ENCODE results near the gene DNMT1.
"Not testable (repeated sequence)": the region's sequence is repeated elsewhere in the genome, so short reads cannot be mapped to it uniquely, and the experiment has no call there.

The DNMT1 gene

DNA sequence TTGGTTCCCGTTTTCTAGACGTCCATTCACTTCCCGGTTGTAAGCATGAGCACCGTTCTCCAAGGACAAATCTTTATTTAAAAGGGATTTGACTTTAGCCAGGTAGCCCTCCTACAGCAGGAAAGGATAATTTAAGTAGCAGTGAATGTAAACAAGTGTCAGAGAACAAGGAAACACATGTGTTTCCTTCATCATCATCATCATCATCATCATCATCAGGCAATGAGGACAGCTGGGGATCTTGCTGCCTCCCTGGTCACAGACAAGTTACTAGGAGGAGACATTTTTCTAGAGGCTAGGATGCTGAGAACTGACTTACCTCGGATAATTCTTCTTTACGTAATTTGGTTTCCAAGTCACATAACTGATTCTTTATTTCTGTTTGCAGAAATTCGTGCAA is 14.3 kb downstream of the DNMT1 start:
- no peak for ATAC-seq

DNA sequence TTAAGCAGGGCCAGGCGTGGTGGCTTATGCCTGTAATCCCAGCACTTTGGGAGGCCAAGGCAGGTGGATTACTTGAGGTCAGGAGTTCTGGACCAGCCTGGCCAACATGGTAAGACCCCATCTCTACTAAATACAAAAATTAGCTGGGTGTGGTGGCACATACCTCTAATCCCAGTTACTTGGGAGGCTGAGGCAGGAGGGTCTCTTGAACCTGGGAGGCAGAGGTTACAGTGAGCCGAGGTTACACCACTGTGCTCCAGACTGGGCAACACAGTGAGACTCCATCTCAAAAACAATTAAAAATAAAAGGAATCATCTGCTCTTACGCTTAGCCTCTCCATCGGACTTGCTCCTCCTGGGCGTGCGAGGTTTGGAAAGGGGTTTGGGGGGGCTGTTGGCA is 14.7 kb downstream of the DNMT1 start:
- ATAC-seq = not testable (repeated sequence)

More for the DNA sequence above, 14.3 kb downstream of the DNMT1 start:
- TF ChIP-seq, protein P1, sequence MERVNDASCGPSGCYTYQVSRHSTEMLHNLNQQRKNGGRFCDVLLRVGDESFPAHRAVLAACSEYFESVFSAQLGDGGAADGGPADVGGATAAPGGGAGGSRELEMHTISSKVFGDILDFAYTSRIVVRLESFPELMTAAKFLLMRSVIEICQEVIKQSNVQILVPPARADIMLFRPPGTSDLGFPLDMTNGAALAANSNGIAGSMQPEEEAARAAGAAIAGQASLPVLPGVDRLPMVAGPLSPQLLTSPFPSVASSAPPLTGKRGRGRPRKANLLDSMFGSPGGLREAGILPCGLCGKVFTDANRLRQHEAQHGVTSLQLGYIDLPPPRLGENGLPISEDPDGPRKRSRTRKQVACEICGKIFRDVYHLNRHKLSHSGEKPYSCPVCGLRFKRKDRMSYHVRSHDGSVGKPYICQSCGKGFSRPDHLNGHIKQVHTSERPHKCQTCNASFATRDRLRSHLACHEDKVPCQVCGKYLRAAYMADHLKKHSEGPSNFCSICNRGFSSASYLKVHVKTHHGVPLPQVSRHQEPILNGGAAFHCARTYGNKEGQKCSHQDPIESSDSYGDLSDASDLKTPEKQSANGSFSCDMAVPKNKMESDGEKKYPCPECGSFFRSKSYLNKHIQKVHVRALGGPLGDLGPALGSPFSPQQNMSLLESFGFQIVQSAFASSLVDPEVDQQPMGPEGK (CRISPR knock-in tag; IDR thresholded peaks at IDR 0.05; ENCODE audit: borderline replicate concordance) = no peak
- TF ChIP-seq OSR1 (CRISPR knock-in tag; IDR thresholded peaks at IDR 0.05) (no peak), PPARA (CRISPR knock-in tag; IDR thresholded peaks at IDR 0.05; ENCODE audit: borderline replicate concordance) (no peak), BACH2 (CRISPR knock-in tag; IDR thresholded peaks at IDR 0.05; ENCODE audit: borderline replicate concordance) (no peak), ESRRG (CRISPR knock-in tag; IDR thresholded peaks at IDR 0.05) (no peak), ISL1 (CRISPR knock-in tag; IDR thresholded peaks at IDR 0.05) (no peak), ZC3H10 (CRISPR knock-in tag; IDR thresholded peaks at IDR 0.05) (no peak), TOX (CRISPR knock-in tag; IDR thresholded peaks at IDR 0.05; ENCODE audit: borderline replicate concordance) (no peak), SNAI2 (CRISPR knock-in tag; IDR thresholded peaks at IDR 0.05) (no peak), ZNF8 (CRISPR knock-in tag; IDR thresholded peaks at IDR 0.05) (no peak), TCF4 (CRISPR knock-in tag; IDR thresholded peaks at IDR 0.05; ENCODE audit: borderline replicate concordance) (no peak), CSDC2 (CRISPR knock-in tag; IDR thresholded peaks at IDR 0.05) (no peak), ARNTL (CRISPR knock-in tag; IDR thresholded peaks at IDR 0.05; ENCODE audit: borderline replicate concordance, low read depth) (no peak), ZNF565 (CRISPR knock-in tag; conservative IDR thresholded peaks at IDR 0.05; ENCODE audit: low read depth) (no peak), ZFP30 (CRISPR knock-in tag; IDR thresholded peaks at IDR 0.05) (no peak)
- TF ChIP-seq, protein P2, sequence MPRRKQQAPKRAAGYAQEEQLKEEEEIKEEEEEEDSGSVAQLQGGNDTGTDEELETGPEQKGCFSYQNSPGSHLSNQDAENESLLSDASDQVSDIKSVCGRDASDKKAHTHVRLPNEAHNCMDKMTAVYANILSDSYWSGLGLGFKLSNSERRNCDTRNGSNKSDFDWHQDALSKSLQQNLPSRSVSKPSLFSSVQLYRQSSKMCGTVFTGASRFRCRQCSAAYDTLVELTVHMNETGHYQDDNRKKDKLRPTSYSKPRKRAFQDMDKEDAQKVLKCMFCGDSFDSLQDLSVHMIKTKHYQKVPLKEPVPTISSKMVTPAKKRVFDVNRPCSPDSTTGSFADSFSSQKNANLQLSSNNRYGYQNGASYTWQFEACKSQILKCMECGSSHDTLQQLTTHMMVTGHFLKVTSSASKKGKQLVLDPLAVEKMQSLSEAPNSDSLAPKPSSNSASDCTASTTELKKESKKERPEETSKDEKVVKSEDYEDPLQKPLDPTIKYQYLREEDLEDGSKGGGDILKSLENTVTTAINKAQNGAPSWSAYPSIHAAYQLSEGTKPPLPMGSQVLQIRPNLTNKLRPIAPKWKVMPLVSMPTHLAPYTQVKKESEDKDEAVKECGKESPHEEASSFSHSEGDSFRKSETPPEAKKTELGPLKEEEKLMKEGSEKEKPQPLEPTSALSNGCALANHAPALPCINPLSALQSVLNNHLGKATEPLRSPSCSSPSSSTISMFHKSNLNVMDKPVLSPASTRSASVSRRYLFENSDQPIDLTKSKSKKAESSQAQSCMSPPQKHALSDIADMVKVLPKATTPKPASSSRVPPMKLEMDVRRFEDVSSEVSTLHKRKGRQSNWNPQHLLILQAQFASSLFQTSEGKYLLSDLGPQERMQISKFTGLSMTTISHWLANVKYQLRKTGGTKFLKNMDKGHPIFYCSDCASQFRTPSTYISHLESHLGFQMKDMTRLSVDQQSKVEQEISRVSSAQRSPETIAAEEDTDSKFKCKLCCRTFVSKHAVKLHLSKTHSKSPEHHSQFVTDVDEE (CRISPR knock-in tag; IDR thresholded peaks at IDR 0.05) = no peak
- TF ChIP-seq, protein P3, sequence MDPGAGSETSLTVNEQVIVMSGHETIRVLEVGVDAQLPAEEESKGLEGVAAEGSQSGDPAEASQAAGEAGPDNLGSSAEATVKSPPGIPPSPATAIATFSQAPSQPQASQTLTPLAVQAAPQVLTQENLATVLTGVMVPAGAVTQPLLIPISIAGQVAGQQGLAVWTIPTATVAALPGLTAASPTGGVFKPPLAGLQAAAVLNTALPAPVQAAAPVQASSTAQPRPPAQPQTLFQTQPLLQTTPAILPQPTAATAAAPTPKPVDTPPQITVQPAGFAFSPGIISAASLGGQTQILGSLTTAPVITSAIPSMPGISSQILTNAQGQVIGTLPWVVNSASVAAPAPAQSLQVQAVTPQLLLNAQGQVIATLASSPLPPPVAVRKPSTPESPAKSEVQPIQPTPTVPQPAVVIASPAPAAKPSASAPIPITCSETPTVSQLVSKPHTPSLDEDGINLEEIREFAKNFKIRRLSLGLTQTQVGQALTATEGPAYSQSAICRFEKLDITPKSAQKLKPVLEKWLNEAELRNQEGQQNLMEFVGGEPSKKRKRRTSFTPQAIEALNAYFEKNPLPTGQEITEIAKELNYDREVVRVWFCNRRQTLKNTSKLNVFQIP (CRISPR knock-in tag; IDR thresholded peaks at IDR 0.05; ENCODE audit: borderline replicate concordance, low read depth) = no peak
- TF ChIP-seq, protein P4, sequence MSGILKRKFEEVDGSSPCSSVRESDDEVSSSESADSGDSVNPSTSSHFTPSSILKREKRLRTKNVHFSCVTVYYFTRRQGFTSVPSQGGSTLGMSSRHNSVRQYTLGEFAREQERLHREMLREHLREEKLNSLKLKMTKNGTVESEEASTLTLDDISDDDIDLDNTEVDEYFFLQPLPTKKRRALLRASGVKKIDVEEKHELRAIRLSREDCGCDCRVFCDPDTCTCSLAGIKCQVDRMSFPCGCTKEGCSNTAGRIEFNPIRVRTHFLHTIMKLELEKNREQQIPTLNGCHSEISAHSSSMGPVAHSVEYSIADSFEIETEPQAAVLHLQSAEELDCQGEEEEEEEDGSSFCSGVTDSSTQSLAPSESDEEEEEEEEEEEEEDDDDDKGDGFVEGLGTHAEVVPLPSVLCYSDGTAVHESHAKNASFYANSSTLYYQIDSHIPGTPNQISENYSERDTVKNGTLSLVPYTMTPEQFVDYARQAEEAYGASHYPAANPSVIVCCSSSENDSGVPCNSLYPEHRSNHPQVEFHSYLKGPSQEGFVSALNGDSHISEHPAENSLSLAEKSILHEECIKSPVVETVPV (CRISPR knock-in tag; IDR thresholded peaks at IDR 0.05) = no peak
- TF ChIP-seq, protein P5, sequence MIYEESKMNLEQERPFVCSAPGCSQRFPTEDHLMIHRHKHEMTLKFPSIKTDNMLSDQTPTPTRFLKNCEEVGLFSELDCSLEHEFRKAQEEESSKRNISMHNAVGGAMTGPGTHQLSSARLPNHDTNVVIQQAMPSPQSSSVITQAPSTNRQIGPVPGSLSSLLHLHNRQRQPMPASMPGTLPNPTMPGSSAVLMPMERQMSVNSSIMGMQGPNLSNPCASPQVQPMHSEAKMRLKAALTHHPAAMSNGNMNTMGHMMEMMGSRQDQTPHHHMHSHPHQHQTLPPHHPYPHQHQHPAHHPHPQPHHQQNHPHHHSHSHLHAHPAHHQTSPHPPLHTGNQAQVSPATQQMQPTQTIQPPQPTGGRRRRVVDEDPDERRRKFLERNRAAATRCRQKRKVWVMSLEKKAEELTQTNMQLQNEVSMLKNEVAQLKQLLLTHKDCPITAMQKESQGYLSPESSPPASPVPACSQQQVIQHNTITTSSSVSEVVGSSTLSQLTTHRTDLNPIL (CRISPR knock-in tag; IDR thresholded peaks at IDR 0.05; ENCODE audit: low read depth) = no peak

DNA sequence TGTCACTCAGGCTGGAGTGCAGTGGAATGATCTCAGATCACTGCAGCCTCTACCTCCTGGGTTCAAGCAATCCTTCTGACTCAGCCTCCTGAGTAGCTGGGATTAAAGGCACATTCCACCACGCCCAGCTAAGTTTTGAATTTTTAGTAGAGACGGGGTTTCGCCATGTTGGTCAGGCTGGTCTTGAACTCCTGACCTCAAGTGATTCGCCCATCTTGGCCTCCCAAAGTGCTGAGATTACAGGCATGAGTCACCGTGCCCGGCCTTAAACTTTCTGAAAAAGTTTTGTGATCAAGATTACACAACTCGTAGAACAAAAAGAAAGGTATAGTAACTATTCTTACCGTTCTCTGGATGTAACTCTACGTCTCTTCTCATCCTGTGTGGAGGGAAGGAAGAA is 21.2 kb downstream of the DNMT1 start:
- no peak for ATAC-seq
- TF ChIP-seq, protein P2 (CRISPR knock-in tag; IDR thresholded peaks at IDR 0.05) = no peak
- no peak for TF ChIP-seq ZNF8 (CRISPR knock-in tag; IDR thresholded peaks at IDR 0.05)

All from SK-N-SH treated with all-trans-retinoic acid at 6 μM for 48 hours (cell line).